NCI-H446 (cell line): ENCODE data around the gene LRRC8A.
"Not testable (repeated sequence)": the region's sequence is repeated elsewhere in the genome, so short reads cannot be mapped to it uniquely, and the experiment has no call there.

Experiments used
- DNase-seq, 2 experiments: peaks; one replicate each; lab custom pipeline; 2025; lab: John Stamatoyannopoulos, UW

Gene LRRC8A

GRCh38 chr9:128881884-128882676 lies at the start of gene LRRC8A, which contains the start of gene KYAT1:
Gene LRRC8A, plus strand, starts transcription at chr9:128882133. Its CDS starts 25,032 bp downstream, at chr9:128907165.
Gene KYAT1, minus strand, starts transcription at chr9:128881950. Its CDS starts 36,545 bp downstream, at chr9:128845405.
- DNase-seq = peak; percentile 79 to 92

- no peak for DNase-seq
Observed at GRCh38 chr9:128833696-128834095, 48.2 kb upstream of the LRRC8A start.

GRCh38 chr9:128835246-128836210 lies 46.4 kb upstream of the LRRC8A start:
- DNase-seq = no peak

GRCh38 chr9:128836509-128837145 lies 45.3 kb upstream of the LRRC8A start:
- DNase-seq = no peak

GRCh38 chr9:128838338-128838737 lies 43.6 kb upstream of the LRRC8A start:
- DNase-seq = no peak

- no peak for DNase-seq
Observed at GRCh38 chr9:128840524-128840923, 41.4 kb upstream of the LRRC8A start.

GRCh38 chr9:128841694-128842492 lies 40.0 kb upstream of the LRRC8A start:
- no peak for DNase-seq

GRCh38 chr9:128843171-128843570 lies 38.8 kb upstream of the LRRC8A start:
- not testable (repeated sequence) for DNase-seq

- no peak for DNase-seq
Observed at GRCh38 chr9:128845186-128845931, 36.6 kb upstream of the LRRC8A start.

GRCh38 chr9:128846680-128847030 lies 35.3 kb upstream of the LRRC8A start:
- no peak for DNase-seq

GRCh38 chr9:128847803-128848202 lies 34.1 kb upstream of the LRRC8A start:
- no peak for DNase-seq

- DNase-seq = not testable (repeated sequence)
Observed at GRCh38 chr9:128851024-128851423, 30.9 kb upstream of the LRRC8A start.

- peak in 1 of 2 experiments; percentile 24 for DNase-seq
Observed at GRCh38 chr9:128851779-128852600, 29.9 kb upstream of the LRRC8A start.

GRCh38 chr9:128852646-128853045 lies 29.3 kb upstream of the LRRC8A start:
- DNase-seq = not testable (repeated sequence)

GRCh38 chr9:128854454-128854853 lies 27.5 kb upstream of the LRRC8A start:
- not testable (repeated sequence) for DNase-seq

GRCh38 chr9:128858476-128858875 lies 23.5 kb upstream of the LRRC8A start:
- not testable (repeated sequence) for DNase-seq

GRCh38 chr9:128860937-128861336 lies 21.0 kb upstream of the LRRC8A start:
- no peak for DNase-seq

- DNase-seq = no peak
Observed at GRCh38 chr9:128861501-128861900, 20.4 kb upstream of the LRRC8A start.

- no peak for DNase-seq
Observed at GRCh38 chr9:128862401-128862851, 19.5 kb upstream of the LRRC8A start.

GRCh38 chr9:128863647-128864046 lies 18.3 kb upstream of the LRRC8A start:
- DNase-seq = peak; percentile 4 to 40
